ENCODE results near the gene PCDHGB5. TPM values are rescaled to one million over a fixed set of nuclear protein-coding genes. Genes with fewer than 3 reads are reported as not detected.
"Not testable (repeated sequence)": the region's sequence is repeated elsewhere in the genome, so short reads cannot be mapped to it uniquely, and the experiment has no call there.

Gene PCDHGB5
- total RNA-seq, 1 experiment from 2014 or later: not detected

- no peak for DNase-seq (ENCODE audit: low read depth)
- in situ Hi-C loops (cut with HindIII; ENCODE audit: low pct_unique_long_range_greater_than_20kb, low sequenced_read_pairs): no loop called here
Measured at GRCh38 chr5:141402553-141403243, 5.0 kb downstream of the PCDHGB5 start, which contains the start of gene PCDHGA9. Gene PCDHGA9, plus strand, starts transcription at chr5:141402778. Its CDS starts 175 bp downstream, at chr5:141402953.

- in situ Hi-C loops (cut with HindIII; ENCODE audit: low pct_unique_long_range_greater_than_20kb, low sequenced_read_pairs): no loop called here
- no peak for DNase-seq (ENCODE audit: low read depth)
Measured at GRCh38 chr5:141403387-141403786, 5.6 kb downstream of the PCDHGB5 start.

- in situ Hi-C loops (cut with HindIII; ENCODE audit: low pct_unique_long_range_greater_than_20kb, low sequenced_read_pairs): not testable (repeated sequence)
- DNase-seq (ENCODE audit: low read depth): peak; percentile 58
Measured at GRCh38 chr5:141407790-141408505, 10.2 kb downstream of the PCDHGB5 start, which contains the start of gene PCDHGB6. Gene PCDHGB6, plus strand, starts transcription at chr5:141408021. Its CDS starts 182 bp downstream, at chr5:141408203.

DNA sequence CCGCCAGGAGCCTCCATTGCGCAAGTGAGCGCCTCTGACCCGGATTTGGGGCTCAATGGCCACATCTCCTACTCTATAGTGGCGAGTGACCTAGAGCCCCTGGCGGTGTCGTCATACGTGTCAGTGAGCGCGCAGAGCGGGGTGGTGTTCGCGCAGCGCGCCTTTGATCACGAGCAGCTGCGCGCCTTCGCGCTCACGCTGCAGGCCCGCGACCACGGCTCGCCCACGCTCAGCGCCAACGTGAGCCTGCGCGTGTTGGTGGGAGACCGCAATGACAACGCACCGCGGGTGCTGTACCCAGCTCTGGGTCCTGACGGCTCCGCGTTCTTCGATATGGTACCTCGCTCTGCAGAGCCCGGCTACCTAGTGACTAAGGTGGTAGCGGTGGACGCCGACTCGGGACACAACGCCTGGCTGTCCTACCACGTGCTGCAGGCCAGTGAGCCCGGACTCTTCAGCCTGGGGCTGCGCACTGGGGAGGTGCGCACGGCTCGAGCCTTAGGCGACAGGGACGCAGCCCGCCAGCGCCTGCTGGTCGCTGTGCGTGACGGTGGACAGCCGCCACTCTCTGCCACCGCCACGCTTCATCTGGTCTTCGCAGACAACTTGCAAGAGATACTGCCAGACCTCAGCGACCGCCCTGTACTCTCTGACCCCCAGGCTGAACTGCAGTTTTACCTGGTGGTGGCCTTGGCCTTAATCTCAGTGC is 12.0 kb downstream of the PCDHGB5 start:
- DNase-seq (ENCODE audit: low read depth): no peak
- in situ Hi-C loops (cut with HindIII; ENCODE audit: low pct_unique_long_range_greater_than_20kb, low sequenced_read_pairs): no loop called here

GRCh38 chr5:141411575-141411974 is 13.8 kb downstream of the PCDHGB5 start:
- no peak for DNase-seq (ENCODE audit: low read depth)
- in situ Hi-C loops (cut with HindIII; ENCODE audit: low pct_unique_long_range_greater_than_20kb, low sequenced_read_pairs): no loop called here

- DNase-seq (ENCODE audit: low read depth): no peak
- in situ Hi-C loops (cut with HindIII; ENCODE audit: low pct_unique_long_range_greater_than_20kb, low sequenced_read_pairs): no loop called here
Measured at GRCh38 chr5:141412854-141413539, 15.2 kb downstream of the PCDHGB5 start, which contains the start of gene PCDHGA10. Gene PCDHGA10, plus strand, starts transcription at chr5:141412987. Its CDS starts 189 bp downstream, at chr5:141413176.

GRCh38 chr5:141413540-141414069 is 15.9 kb downstream of the PCDHGB5 start:
- in situ Hi-C loops (cut with HindIII; ENCODE audit: low pct_unique_long_range_greater_than_20kb, low sequenced_read_pairs): no loop called here

DNA sequence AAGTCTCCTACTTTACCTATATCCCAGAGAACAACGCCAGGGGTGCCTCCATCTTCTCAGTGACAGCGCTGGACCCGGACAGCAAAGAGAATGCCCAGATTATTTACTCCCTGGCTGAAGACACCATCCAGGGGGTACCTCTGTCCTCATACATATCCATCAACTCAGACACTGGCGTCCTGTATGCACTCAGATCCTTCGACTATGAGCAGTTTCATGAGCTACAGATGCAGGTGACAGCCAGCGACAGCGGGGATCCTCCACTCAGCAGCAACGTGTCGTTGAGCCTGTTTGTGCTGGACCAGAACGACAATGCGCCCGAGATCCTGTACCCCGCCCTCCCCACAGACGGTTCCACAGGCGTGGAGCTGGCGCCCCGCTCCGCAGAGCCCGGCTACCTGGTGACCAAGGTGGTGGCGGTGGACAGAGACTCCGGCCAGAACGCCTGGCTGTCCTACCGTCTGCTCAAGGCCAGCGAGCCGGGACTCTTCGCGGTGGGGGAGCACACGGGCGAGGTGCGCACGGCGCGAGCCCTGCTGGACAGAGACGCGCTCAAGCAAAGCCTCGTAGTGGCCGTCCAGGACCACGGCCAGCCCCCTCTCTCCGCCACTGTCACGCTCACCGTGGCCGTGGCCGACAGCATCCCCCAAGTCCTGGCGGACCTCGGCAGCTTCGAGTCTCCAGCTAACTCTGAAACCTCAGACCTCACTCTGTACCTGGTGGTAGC is 17.0 kb downstream of the PCDHGB5 start:
- in situ Hi-C loops (cut with HindIII; ENCODE audit: low pct_unique_long_range_greater_than_20kb, low sequenced_read_pairs): not testable (repeated sequence)

More at GRCh38 chr5:141413540-141414069, 15.9 kb downstream of the PCDHGB5 start:
- DNase-seq (ENCODE audit: low read depth): no peak

GRCh38 chr5:141415275-141415618 is 17.5 kb downstream of the PCDHGB5 start:
- DNase-seq (ENCODE audit: low read depth); in situ Hi-C loops (cut with HindIII; ENCODE audit: low pct_unique_long_range_greater_than_20kb, low sequenced_read_pairs): not testable (repeated sequence)

More for the DNA sequence above, 17.0 kb downstream of the PCDHGB5 start:
- DNase-seq (ENCODE audit: low read depth): not testable (repeated sequence)

DNA sequence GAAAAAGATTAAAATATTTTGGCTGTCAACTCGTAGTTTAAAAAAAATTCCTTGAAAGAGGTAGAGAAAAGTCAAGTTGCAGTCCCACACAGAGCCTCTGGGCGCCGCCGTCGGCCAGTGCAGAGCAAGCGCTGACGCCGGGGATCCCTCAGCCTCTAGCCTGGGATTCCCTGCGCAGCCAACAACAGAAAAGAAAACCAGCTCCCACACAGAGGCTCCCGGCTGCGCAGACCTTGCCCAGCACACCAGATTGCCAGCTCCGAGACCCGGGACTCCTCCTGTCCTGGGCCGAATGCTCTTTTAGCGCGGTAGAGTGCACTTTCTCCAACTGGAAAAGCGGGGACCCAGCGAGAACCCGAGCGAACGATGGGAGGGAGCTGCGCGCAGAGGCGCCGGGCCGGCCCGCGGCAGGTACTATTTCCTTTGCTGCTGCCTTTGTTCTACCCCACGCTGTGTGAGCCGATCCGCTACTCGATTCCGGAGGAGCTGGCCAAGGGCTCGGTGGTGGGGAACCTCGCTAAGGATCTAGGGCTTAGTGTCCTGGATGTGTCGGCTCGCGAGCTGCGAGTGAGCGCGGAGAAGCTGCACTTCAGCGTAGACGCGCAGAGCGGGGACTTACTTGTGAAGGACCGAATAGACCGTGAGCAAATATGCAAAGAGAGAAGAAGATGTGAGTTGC is 19.9 kb downstream of the PCDHGB5 start, which contains the start of gene PCDHGB7:
TSS of gene PCDHGB7 (plus strand) at position 184 of the 679 bp plus-strand sequence. CDS start at position 367, 183 bp downstream.
- peak; percentile 70 for DNase-seq (ENCODE audit: low read depth)
- in situ Hi-C loops (cut with HindIII; ENCODE audit: low pct_unique_long_range_greater_than_20kb, low sequenced_read_pairs): not testable (repeated sequence)

DNA sequence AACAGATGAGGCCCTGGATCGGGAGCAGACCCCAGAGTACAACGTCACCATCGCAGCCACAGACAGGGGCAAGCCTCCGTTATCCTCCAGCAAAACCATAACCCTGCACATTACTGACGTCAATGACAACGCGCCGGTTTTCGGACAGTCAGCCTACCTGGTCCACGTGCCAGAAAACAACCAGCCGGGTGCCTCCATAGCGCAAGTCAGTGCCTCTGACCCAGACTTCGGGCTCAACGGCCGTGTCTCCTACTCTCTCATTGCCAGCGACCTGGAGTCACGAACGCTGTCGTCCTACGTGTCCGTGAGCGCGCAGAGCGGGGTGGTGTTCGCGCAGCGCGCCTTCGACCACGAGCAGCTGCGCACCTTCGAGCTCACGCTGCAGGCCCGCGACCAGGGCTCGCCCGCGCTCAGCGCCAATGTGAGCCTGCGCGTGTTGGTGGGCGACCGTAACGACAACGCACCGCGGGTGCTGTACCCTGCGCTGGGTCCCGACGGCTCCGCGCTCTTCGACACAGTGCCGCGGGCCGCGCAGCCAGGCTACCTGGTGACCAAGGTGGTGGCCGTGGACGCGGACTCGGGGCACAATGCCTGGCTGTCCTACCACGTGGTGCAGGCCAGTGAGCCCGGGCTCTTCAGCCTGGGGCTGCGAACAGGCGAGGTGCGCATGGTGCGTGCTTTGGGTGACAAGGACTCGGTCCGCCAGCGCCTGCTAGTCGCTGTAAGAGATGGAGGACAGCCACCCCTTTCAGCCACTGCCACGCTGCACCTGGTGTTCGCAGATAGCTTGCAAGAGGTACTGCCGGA is 21.5 kb downstream of the PCDHGB5 start:
- no peak for DNase-seq (ENCODE audit: low read depth)
- in situ Hi-C loops (cut with HindIII; ENCODE audit: low pct_unique_long_range_greater_than_20kb, low sequenced_read_pairs): no loop called here

DNA sequence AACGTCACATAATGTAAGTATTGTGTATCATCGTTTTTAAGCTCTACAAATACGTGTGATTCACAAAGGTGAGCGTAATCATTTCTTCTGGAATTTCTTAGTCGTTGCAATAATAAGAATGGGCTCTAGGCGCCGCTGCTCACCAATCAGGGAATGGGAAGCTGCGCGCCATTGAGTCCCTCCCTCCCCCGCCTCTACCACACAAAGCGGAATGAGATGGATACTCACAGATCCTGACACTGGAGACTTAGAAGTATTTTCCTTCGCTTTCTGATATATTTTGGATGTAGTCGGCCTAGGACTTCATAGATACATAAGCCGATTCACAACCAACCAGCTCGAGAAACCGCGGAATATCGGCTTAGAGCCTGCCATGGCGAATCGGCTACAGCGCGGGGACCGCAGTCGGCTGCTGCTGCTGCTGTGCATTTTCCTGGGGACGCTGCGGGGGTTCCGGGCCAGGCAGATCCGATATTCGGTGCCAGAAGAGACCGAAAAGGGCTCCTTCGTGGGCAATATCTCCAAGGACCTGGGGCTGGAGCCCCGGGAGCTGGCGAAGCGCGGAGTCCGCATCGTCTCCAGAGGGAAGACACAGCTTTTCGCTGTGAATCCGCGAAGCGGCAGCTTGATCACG is 23.2 kb downstream of the PCDHGB5 start, which contains the start of gene PCDHGA11:
TSS of gene PCDHGA11 (plus strand) at position 197 of the 634 bp plus-strand sequence. CDS start at position 374, 177 bp downstream.
- in situ Hi-C loops (cut with HindIII; ENCODE audit: low pct_unique_long_range_greater_than_20kb, low sequenced_read_pairs): no loop called here
- DNase-seq (ENCODE audit: low read depth): no peak

DNA sequence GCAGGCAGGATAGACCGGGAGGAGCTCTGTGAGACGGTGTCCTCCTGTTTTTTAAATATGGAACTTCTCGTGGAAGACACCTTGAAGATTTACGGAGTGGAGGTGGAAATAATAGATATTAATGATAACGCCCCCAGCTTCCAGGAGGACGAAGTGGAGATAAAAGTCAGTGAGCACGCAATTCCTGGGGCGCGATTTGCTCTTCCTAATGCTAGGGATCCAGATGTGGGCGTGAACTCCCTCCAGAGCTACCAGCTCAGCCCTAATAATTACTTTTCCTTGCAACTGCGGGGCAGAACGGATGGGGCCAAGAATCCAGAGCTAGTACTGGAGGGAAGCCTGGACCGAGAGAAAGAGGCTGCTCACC is 23.7 kb downstream of the PCDHGB5 start:
- in situ Hi-C loops (cut with HindIII; ENCODE audit: low pct_unique_long_range_greater_than_20kb, low sequenced_read_pairs): no loop called here
- DNase-seq (ENCODE audit: low read depth): no peak

DNA sequence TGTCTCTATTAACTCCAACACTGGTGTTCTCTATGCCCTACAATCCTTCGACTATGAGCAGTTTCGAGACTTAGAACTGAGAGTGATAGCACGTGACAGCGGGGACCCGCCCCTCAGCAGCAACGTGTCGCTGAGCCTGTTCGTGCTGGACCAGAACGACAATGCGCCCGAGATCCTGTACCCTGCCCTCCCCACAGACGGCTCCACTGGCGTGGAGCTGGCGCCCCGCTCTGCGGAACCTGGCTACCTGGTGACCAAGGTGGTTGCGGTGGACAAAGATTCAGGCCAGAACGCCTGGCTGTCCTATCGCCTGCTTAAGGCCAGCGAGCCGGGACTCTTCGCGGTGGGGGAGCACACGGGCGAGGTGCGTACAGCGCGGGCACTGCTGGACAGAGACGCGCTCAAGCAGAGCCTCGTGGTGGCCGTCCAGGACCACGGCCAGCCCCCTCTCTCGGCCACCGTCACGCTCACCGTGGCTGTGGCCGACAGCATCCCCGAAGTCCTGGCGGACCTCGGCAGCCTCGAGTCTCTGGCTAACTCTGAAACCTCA is 25.1 kb downstream of the PCDHGB5 start:
- no peak for DNase-seq (ENCODE audit: low read depth)
- in situ Hi-C loops (cut with HindIII; ENCODE audit: low pct_unique_long_range_greater_than_20kb, low sequenced_read_pairs): no loop called here

GRCh38 chr5:141427783-141428426 is 30.2 kb downstream of the PCDHGB5 start:
- in situ Hi-C loops (cut with HindIII; ENCODE audit: low pct_unique_long_range_greater_than_20kb, low sequenced_read_pairs): no loop called here
- no peak for DNase-seq (ENCODE audit: low read depth)
